CD4-positive, alpha-beta T cell treated with Interleukin-6 at 100 ng/mL for 8 hours (primary cell): ENCODE data around the gene TDRD7.

Experiments used
- DNase-seq: peaks from one replicate; pipeline ENCODE4 v3.0.0-alpha.2; 2020; ENCODE audit warnings: mixed read lengths, low spot score

The TDRD7 gene

DNA sequence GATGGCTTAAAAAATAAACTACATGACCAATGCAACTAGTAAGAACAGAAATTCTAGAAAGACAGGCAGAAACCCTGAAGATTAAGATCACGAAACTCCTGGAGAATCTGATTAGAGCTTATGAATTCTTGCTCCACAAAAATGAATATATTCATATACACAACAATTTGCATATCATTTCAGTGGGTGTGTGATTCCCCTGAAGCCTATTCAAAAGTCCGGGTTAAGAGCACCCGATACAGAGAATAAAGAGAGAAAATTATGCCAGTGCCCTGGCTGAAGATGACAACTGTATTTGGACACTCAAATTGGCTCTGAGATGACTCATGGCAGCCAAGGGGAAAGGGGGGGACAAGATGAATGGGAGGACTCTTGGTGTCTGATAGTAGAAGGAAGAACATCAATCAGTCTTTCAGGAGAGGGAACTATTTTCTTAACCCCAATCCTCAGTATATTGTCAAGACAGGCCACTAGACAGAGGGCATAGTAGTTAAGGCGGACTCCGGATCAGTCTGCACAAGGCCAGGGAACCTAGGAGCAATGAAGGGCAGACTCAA is 95.6 kb downstream of the TDRD7 start:
- DNase-seq = no peak

DNA sequence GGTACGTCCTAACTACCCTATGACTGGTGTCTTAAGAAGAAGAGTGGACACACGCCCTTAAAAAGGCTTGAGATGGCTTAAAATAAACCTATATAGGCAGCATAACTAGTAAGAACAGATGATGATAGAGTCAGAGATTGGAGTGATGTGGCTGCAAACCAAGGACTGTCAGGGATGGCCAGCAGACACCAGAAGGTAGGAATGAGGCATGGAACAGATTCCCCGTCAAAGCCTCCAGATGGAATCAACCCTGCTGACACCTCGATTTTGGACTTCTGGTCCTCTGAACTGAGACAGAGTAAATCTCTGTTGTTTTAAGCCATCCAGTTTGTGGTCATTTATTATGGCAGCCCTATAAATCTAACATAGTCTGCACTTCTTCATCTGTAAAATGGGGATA is 97.0 kb downstream of the TDRD7 start:
- no peak for DNase-seq

DNA sequence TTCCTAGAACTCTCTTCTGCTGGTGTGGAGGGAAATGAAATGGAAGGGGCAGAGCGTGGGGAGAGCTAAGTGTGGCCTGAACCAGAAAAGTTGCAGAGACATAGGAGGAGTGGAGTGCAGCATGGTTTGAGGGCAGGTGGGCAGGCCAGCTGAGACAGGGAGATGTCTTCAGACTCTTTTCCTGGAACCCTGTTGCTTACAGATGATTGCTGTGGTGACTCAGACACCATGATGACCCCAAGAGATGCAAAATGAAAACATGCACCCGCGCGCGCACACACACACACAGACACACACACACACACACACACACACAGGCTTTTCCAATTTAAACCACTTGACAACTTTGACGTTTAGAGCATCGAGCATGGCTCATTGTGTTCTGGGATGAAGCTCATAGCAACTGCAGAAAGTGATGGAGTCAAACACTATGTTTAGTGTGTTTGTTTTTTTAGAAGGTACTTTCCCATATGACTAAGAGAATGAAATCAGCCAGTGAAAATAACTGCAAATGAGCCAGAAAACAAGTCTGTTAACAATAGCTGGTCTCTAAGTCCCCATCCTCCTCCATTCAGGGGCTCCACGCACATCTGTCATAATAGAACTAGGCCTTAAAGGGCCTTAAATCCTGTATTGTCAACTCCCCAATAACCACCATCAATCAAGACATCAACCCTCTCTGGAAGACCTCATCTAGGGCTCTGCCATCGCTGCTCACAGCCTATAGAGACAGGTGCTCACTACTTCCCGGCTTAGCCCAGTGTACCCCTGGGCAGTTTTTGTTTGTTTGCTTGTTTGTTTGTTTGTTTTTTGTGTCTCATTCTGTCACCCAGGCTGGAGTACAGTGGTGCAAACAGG is 99.1 kb downstream of the TDRD7 start:
- no peak for DNase-seq

DNA sequence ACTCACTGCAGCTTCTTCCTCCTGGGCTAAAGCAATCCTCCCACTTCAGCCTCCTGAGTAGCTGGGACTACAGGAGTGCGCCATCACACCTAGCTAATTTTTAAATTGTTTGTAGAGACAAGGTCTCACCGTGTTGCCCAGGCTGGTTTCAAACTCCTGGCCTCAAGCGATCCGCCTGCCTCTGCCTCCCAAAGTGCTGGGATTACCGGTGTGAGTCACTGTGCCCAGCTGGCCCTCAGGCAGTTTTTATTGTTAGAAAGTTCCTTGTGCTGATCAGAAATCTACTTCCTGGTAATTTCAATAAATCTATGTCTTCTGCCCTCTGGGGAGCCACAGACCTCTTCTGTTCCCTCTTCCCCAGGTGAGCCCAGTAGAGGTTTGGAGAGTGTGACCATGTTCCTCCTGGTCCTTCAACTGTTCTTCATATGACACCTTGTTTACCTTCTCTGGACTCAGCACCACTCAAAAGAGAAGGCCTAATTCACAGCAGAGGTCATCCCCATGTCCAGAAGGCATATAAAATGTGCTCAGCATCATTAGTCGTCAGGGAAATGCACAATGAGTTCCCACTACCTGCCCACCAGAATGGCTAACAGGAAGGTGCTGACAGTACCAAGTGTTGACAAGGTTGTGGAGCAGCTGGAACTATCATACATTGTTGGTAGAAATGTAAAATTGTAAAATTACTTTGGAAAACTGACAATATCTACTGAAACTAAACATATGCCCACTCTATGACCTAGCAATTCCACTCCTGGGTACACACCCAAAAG is 99.9 kb downstream of the TDRD7 start:
- DNase-seq = no peak

DNA sequence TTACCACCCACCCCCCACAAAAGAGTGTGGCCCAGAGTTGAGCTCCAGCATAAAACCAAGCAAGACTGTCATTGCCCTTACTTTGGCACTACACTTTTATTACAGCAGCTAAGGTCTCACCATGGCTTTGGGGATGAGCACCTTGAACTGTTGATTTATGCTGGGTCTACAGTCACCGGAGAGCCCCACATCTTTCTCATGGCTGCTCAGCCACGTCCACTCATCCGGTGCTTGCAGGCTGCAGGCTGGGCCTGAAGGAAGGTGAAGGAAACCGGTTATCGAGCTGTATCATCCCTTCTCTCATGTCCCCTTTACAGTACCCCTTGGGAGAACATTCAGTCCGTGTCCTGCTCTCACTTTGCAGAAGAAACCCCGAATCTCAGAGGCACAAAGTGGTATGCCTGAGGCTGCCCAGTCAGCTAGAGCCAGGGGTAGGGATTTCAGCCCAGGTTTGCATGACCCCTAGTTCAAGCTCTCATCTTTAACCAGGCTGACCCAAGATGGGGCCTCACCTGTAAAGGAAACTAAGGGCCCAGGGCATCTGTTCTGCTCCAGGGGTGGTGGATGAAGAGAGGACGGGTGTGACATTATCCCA is 101.2 kb downstream of the TDRD7 start:
- DNase-seq = no peak

DNA sequence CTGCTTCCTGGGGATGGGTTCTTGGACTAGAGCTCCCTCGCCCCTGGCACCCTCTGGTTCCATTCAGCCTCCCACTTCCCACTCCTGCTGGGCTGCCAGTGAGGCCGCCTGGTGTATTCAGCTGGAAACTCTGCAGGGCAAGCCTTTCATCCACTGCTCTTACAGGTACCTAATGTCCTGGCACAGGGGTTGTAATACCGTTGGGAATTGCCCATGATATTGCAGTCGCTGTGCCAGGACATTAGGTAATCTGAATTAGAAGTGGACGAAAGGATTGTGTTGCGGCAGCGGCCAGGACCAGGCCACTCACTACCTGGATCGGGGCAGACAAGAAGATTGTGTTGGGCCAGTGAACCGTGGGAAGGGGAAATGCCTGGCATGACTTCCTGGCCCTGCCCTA is 102.6 kb downstream of the TDRD7 start:
- DNase-seq = no peak

DNA sequence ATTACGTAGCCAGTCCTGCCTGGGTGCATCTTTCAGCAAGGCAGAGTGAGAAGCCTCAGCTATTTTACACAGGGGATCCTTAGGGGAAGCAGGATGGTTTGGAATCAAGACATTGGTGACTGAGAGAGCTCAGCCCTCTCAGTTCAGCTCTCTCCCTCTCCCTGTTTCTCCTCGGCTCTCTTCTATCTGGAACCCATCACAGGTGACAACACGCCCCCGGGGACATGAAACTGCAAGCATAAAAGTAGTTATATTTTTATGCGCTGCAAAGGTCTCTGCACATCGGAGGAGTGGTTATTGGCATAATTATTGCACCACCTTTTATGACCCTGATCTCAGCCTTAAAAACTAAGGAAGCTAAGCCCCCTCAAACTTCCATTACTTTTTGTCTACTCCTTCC is 103.8 kb downstream of the TDRD7 start:
- no peak for DNase-seq

DNA sequence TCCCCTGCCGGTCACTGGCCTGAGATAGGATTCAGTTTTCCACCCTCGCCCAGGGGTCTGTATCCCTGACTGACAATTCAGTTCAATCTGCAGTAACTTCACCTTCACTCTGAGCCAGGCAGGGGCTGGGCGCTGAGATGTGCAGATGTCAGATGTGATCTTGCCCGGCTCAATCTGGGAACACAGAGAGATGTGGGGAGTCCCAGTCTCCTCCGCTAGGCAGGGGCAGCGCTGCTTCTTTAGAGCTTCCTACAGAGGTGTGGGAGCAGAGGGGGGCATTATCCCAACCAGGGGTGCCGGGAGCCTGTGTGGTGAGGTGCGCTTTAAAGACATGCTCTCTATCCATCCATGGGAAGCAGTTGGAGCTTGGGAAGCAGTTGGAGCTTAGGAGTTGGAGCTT is 104.2 kb downstream of the TDRD7 start:
- no peak for DNase-seq

DNA sequence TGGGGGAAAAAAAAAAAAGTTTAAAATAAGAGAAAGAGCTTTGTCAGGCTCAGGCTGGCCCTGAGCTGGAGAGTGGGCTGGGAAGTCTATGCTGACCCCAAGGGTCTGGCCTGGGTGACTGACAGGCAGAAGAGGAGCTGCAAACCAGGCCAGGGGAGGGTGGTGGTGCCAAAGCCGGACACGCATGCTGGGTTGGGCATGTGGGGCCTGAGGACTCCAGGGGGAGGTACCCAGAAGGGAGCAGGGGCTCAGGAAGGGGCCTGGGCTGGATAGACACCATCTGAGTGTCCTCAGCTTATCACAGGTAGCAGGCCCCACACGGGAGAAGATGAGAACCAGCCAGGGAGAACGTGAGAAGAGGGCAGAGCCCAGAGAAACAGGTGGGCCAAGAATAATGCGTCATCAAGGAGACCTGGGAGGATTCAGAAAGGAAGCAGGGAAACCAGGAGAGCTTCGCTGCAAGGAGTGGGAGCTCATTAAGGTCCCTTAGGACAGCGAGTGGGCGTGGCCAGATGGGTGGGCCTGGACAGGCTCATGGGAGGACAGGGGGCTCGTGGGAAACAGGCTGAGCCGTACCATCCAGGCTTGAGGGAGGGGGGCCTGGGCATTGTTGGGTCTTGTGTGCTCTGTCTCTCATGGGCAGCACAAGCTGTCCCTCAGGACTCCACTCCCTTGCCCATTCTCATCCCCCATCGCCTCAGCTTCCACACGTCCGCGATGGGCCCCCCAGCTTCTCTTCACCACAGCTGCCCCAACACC is 105.6 kb downstream of the TDRD7 start:
- DNase-seq = no peak

DNA sequence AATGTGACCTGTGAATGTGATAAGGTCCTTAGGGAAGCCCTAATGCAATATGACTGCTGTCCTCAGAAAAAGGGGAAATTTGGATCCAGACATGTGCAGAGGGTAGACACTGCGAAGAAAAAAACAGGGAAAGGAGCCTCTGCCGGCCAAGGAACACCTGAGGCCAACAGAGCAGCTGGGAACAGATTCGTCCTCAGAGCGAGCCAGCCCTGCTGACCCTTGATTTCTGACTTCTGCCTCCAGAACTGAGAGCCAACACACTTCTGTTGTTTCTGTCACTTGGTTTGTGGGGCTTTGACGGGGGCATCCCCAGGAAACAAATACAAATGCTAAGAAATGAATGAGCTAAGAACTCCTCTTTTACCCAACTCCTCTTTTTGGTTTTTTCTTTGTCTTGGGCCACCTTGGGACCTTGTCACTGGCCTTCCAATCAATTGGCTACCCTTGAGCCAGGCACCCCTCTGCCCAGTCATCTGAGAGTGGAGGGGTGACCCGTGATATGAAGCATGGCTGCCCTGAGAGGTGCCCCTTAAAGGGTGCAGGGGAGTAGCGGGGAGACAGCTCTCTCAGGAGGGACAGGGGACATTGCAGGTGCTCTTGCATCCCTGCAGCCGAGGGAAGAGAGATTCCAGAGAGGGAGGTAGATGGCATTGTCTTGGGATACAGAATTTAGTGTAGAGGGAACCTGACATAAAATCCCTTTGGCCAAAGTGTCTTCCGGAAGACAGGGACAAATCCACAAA is 106.4 kb downstream of the TDRD7 start:
- no peak for DNase-seq

DNA sequence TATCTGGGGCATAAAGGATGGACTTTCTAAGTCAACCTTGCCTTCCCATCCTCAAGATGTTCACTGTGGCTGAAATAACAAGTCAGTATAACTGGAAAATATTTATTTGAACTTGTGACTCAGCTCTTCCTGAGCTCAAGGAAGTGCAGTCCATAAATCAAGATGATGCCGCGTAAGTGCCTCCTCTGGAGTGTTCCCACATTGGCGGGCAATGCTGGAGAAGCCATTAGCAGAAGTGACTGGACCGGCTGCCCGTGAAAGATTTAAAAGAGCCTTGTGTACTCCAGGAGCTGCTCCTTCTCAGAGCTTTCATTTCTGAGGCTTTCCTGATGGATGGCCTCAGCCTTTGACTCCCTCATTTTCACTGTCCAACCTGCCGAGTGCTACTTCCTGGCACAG is 107.0 kb downstream of the TDRD7 start:
- no peak for DNase-seq

DNA sequence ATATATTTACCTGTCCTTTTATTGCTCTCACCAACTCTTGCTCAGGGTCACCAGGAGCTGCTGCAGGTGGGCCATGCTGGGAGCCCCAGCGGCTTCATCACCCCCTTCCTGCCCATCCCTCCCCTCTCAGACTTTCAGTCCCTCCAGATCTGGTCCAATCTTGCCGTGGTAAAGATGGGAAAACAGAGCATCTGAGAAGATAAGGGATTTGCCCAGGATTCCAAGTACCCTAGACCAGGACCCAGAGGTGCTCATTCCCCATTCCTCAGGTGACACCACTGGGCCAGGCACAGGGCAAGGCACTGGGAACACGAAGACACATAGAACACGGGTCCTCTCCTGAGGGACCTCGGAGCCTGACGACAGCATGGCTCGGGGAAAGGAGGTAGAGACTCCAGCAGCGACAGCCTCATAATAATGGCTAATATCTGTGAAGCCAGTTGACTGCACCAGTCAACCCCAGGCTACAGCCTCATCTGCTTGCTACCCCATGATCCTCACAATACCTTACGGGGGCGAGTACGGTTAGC is 107.6 kb downstream of the TDRD7 start:
- no peak for DNase-seq

DNA sequence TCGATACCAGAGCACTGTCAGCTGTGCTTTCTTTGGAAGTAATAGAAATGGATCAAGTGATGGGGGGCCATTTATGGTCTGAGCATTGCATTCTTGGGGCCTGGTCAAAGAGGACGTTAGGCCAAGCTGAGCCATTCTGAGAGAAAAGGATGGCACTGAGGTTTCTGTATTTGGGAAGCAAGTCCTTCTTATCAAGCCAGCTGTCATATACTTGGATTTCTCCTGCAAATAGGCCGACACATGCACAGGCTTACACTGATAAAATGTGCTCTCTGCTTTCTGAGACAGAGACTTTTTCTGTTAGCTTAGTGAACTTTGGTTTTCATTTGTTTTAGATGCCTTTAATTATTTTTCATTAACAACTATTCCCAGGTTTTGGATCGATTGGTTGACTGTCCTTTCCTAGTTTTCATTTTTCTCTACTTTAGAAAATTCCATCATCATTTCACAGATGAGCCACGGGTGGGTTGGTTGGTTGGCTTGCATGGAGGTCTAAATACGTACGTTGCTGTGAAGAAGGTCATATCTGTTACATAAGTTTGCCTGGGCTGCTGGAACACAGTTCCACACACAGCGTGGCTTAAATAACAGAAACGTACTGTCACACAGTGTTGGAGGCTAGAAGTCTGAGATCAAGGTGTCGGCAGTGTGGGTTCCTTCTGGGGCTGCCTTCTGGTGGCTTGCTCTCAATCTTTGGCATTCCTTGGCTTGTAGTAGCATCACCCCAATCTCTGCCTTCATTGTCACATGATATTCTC is 109.9 kb downstream of the TDRD7 start:
- no peak for DNase-seq

DNA sequence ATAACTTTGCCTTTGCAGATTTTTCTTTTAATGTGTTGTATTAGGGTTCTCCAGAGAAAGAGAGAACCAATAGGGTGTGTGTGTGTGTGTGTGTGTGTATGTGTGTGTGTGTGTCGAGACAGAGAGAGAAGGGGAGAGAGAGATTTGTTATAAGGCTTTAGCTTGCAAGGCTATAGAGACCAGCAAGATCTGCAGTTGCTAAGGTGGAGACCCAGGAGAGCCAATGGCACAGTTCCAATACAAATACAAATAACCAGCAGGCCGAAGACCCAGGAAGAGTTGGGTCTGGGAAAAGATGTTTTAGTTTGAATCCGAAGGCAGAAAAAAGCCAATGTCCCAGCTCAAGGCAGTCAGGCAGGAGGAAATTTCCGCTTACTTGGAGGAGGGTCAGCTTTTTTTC is 112.5 kb downstream of the TDRD7 start:
- no peak for DNase-seq

DNA sequence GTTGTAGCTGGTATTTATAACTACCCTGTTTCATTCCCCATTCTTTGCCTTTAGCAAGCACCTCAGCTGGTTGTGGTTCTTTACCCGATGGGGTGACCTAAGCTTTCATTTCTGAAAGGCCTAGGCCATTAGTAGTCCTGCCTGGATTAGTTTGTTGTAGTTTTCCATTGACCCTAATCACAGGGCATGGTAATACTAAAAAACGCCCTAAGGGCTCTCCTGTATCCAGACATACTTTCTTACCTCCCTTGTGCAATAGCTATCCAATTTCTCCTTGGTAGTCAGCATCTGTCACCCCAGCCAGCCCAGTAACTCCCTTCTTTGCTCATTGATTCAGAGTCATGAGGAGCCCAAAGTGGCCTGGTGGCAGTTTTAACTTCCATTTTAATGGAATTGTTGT is 113.6 kb downstream of the TDRD7 start:
- no peak for DNase-seq

DNA sequence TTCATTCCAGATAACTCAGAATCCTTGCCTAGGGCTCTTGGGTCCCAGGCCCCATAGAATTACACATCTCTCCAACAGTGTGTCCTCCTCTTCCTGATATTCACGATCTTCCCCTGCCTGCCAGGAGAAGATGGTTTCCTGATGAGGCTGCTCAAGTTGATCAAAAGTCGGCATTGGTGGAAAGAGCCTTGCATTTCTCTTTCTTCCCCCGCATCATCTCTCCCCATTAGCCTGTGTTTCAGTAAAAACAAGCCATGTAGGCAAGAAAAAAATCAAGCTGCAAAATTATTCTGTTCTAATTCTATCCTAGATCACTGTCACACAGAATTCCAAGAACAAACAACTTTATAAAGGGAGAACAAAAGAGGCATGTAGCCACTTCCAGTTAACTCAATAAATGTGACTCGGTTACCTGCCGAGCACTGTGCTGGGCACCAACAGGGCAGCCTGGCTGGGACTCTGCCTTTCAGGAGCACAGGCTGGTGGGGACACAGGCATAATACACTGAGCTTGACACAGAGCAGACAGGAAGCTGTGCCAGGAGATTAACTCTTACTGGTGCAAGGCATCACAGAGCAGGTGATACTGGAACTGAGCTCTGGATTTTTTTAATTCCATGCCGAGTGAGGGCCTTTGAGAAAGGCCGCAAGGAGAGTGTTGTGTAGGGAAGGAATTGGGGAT is 115.1 kb downstream of the TDRD7 start:
- no peak for DNase-seq

DNA sequence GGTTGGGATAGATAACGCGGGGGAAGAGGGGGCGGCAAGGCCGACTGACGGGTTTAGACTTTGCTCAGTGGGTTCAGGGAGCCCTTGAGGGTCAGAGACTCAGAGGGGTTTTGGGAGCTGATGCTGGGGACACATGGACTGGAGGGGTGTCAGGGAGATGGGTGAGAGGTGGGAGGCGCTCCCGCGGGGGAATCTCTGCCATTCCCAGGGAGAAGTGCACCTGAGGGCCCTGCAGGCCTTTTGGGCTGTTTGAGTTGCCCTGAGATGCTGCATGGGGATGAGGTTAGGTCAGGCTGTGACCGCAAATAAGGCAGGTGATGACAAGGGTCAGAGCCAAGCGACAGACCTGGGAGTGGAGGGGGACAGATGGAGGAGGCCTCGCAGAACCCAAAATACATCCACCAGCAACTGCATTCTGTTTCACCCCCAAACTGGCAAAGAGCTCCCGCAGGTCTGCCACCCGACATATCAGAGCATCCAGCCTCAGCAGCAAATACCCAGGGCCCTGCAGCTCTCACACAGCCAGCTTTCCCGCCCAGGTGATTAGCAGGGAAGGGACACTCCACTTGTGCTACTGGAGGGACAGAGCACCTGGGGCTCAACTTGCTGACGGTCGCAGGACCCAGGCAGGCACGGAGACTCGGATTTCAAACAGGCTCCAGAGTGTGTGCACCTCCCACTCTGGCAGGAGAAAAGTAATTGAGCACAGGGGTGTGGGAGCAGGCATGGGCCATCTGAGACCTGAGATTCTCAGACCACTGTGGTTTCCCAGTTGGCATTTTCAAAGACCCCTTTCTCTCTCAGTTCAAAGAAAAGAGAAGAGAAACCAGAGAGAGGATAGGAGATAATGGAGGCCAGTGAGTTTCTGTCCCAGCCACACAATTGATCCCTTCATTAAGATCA is 116.0 kb downstream of the TDRD7 start:
- DNase-seq = no peak

DNA sequence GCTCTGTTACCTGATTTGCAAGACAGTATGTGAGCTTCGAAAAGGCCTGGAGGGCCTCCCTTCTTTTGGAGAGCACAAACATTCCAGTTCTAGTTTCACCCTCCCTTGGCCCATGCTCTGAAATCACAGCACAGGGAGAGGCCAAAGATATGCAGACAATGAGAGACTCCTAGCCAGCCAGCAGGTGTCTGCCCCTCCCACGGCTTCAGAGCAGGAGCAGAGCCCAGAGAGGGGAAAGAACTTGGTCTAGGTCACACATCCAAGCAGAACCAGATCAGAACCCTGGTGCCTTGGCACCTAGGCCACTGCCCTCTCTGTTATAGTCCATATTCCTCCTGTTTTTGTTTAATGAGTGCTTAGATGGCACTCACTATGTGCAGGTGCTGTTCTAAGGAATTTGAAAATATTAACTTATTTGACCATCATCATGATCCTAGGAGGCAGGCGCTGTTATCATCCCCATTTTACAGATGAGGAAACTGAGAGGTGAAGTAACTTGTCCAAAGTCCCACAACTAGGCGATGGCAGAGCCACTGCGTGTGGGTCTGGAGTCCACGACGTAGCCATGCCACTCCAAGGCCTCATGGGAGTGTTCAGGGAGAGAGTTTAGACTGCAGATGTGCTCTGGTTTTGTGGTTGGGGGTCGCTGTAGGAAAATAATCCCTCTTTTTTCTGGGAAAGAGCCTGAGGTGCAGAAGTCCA is 116.8 kb downstream of the TDRD7 start:
- no peak for DNase-seq
